Liver (tissue), 9 donors: ENCODE results near the gene FAM174A. TPM values are rescaled to one million over a fixed set of nuclear protein-coding genes. Genes with fewer than 3 reads are reported as not detected.

Experiments used
- DNase-seq: peaks from one replicate; pipeline ENCODE4 v3.0.0-alpha.2; 2017; ENCODE audit warnings: low spot score
- H3K27ac ChIP-seq, 2 donors: one replicate each; pipeline ENCODE4 v1.7.0; 2013; ENCODE audit warnings: inconsistent platforms in 2 of 2, low read length in 2 of 2, control low read depth in 1 of 2, low read depth in 1 of 2, mild to moderate bottlenecking in 1 of 2
- H3K27me3 ChIP-seq, 4 donors: one replicate each; pipeline versions ENCODE4 v1.6.1 to v1.7.0; 2013; ENCODE audit warnings: low read length in 3 of 4, inconsistent platforms in 1 of 4, mild to moderate bottlenecking in 1 of 4, moderate library complexity in 1 of 4; ENCODE audit not compliant: control insufficient read depth in 4 of 4, insufficient read depth in 4 of 4
- H3K36me3 ChIP-seq, 4 donors: one replicate each; pipeline versions ENCODE4 v1.6.1 to v1.7.0; 2013; ENCODE audit warnings: low read length in 3 of 4, mild to moderate bottlenecking in 3 of 4, low read depth in 1 of 4, moderate library complexity in 1 of 4; ENCODE audit not compliant: control insufficient read depth in 4 of 4, insufficient read depth in 3 of 4
- H3K4me1 ChIP-seq, 4 donors: one replicate each; pipeline versions ENCODE4 v1.6.1 to v1.7.0; 2013; ENCODE audit warnings: low read length in 3 of 4, mild to moderate bottlenecking in 3 of 4, moderate library complexity in 1 of 4; ENCODE audit not compliant: control insufficient read depth in 4 of 4, insufficient read depth in 4 of 4
- H3K4me3 ChIP-seq, 3 donors: one replicate each; pipeline versions ENCODE4 v1.6.1 to v1.7.0; 2013; ENCODE audit warnings: low read length in 3 of 3, control low read depth in 1 of 3, low read depth in 1 of 3, mild to moderate bottlenecking in 1 of 3
- H3K9ac ChIP-seq, 2 donors: one replicate each; pipeline ENCODE4 v1.7.0; 2013; ENCODE audit warnings: low read length in 2 of 2, mild to moderate bottlenecking in 2 of 2, moderate library complexity in 2 of 2, control low read depth in 1 of 2, low read depth in 1 of 2
- H3K9me3 ChIP-seq, 4 donors: one replicate each; pipeline versions ENCODE4 v1.6.1 to v1.7.0; 2013; ENCODE audit warnings: low read length in 3 of 4; ENCODE audit not compliant: control insufficient read depth in 4 of 4
- ATF3 ChIP-seq: IDR thresholded peaks from 2 replicates; pipeline ENCODE4 v1.6.1; 2016; ENCODE audit warnings: antibody characterized with exemption
- EGR1 ChIP-seq, 2 donors: IDR thresholded peaks; 2 replicates each; pipeline ENCODE4 v1.6.1; 2016 to 2018; ENCODE audit warnings: antibody characterized with exemption in 2 of 2, low read depth in 2 of 2
- FOXA1 ChIP-seq: IDR thresholded peaks from 2 replicates; pipeline ENCODE4 v1.6.1; 2016; ENCODE audit warnings: antibody characterized with exemption
- FOXA2 ChIP-seq: IDR thresholded peaks from 2 replicates; pipeline ENCODE4 v1.6.1; 2016; ENCODE audit warnings: antibody characterized with exemption
- GABPA ChIP-seq, 2 donors: IDR thresholded peaks in 1 of 2; conservative IDR thresholded peaks in 1 of 2; 2 replicates each; pipeline ENCODE4 v1.6.1; 2016; ENCODE audit warnings: antibody characterized with exemption in 2 of 2, mild to moderate bottlenecking in 1 of 2, moderate library complexity in 1 of 2
- HNF4A ChIP-seq, 2 donors: conservative IDR thresholded peaks; 2 replicates each; pipeline ENCODE4 v1.6.1; 2016; ENCODE audit warnings: antibody characterized with exemption in 2 of 2, mild to moderate bottlenecking in 2 of 2
- HNF4G ChIP-seq: IDR thresholded peaks from 2 replicates; pipeline ENCODE4 v1.6.1; 2016; ENCODE audit warnings: antibody characterized with exemption
- JUND ChIP-seq, 2 donors: IDR thresholded peaks; 2 replicates each; pipeline ENCODE4 v1.6.1; 2016; ENCODE audit warnings: antibody characterized with exemption in 2 of 2
- MAX ChIP-seq: IDR thresholded peaks from 2 replicates; pipeline ENCODE4 v1.6.1; 2016; ENCODE audit warnings: antibody characterized with exemption
- NR2F2 ChIP-seq: IDR thresholded peaks from 2 replicates; pipeline ENCODE4 v1.6.1; 2016; ENCODE audit warnings: antibody characterized with exemption
- RAD21 ChIP-seq, 2 donors: IDR thresholded peaks; 2 replicates each; pipeline ENCODE4 v1.6.1; 2016; ENCODE audit warnings: antibody characterized with exemption in 2 of 2, mild to moderate bottlenecking in 2 of 2
- REST ChIP-seq: IDR thresholded peaks from 2 replicates; pipeline ENCODE4 v1.6.1; 2016; ENCODE audit warnings: antibody characterized with exemption, mild to moderate bottlenecking
- RXRA ChIP-seq, 2 donors: IDR thresholded peaks; 2 replicates each; pipeline ENCODE4 v1.6.1; 2017 to 2018; ENCODE audit warnings: antibody characterized with exemption in 2 of 2, mild to moderate bottlenecking in 1 of 2
- SP1 ChIP-seq: IDR thresholded peaks from 2 replicates; pipeline ENCODE4 v1.6.1; 2018; ENCODE audit warnings: antibody characterized with exemption, mild to moderate bottlenecking
- TAF1 ChIP-seq: conservative IDR thresholded peaks from 2 replicates; pipeline ENCODE4 v1.6.1; 2016; ENCODE audit warnings: antibody characterized with exemption, mild to moderate bottlenecking
- YY1 ChIP-seq: IDR thresholded peaks from 2 replicates; pipeline ENCODE4 v1.6.1; 2016; ENCODE audit warnings: antibody characterized with exemption, mild to moderate bottlenecking
- ZBTB33 ChIP-seq: IDR thresholded peaks from 2 replicates; pipeline ENCODE4 v1.6.1; 2016; ENCODE audit warnings: antibody characterized with exemption
- WGBS: extraction: QIAGEN DNeasy Blood & Tissue Kit; methylation state at CpG from one replicate; pipeline ENCODE4 v1.1.7; 2013; 5-methylcytosine and 5-hydroxymethylcytosine counted together
- polyA plus RNA-seq, 2 donors: library from polyadenylated mRNA; stranded (reverse) in 1 of 2; unstranded in 1 of 2; fragments of 200-250 nt in 1 of 2; fragments of >200 nt in 1 of 2; fragmentation: Nextera tagmentation in 1 of 2; extraction: Ambion mirVana in 1 of 2; gene quantifications; one replicate each; pipeline versions ENCODE4 v1.2.1 to v1.2.3, GENCODE V29; 2013 to 2015
- total RNA-seq, 2 donors: library from RNA; depleted of rRNA; stranded (reverse); fragments of >200 nt; gene quantifications; one replicate each; pipeline ENCODE4 v1.2.3, GENCODE V29; 2014
- donor health status: healthy.
- donor health status: healthy.
- donor health status: healthy.
- donor health status: healthy.
- donor health status: healthy.

Gene FAM174A
- total and polyA plus RNA-seq, 4 donors: 8.4 to 20.4 (median 15.9) TPM

- no peak for DNase-seq
- Histone ChIP-seq H3K4me3 (no peak overlapping the region), H3K4me1 (no peaks in the 10 kb centered on the region), H3K9me3 (no peaks in the 10 kb centered on the region), H3K9ac (no peak overlapping the region), H3K27ac (no peak overlapping the region), H3K27me3 (no peaks in the 10 kb centered on the region), H3K36me3 (no peaks in the 10 kb centered on the region)
- 91% methylated on average over 2 of the region's 2 CpGs for WGBS
- TF ChIP-seq EGR1 (IDR thresholded peaks at IDR 0.05; ENCODE audit: low read depth in 2 of 2) (no peak), RXRA (IDR thresholded peaks at IDR 0.05) (no peak), ZBTB33 (no peak), ATF3 (no peak), NR2F2 (no peak), MAX (no peak)
These were observed 32.5 kb upstream of the FAM174A start for GRCh38 chr5:100502684-100503083.

- Histone ChIP-seq H3K9me3 (no peaks in the 10 kb centered on the region), H3K27ac (no peak overlapping the region), H3K27me3 (no peaks in the 10 kb centered on the region), H3K36me3 (no peaks in the 10 kb centered on the region), H3K9ac (no peak overlapping the region), H3K4me3 (no peak overlapping the region), H3K4me1 (no peaks in the 10 kb centered on the region)
- WGBS: 88% methylated on average over 1 of the region's 1 CpG
- DNase-seq: no peak
- TF ChIP-seq HNF4G: no peak
- TF ChIP-seq REST: no peak
- TF ChIP-seq JUND (IDR thresholded peaks at IDR 0.05): no peak
- no peak for TF ChIP-seq HNF4A (conservative IDR thresholded peaks at IDR 0.05)
- TF ChIP-seq YY1: no peak
- no peak for TF ChIP-seq GABPA (IDR thresholded peaks at IDR 0.05 in 1 of 2, conservative IDR thresholded peaks at IDR 0.05 in 1 of 2)
- no peak for TF ChIP-seq FOXA2
- TF ChIP-seq FOXA1: no peak
- TF ChIP-seq SP1: no peak
- no peak for TF ChIP-seq ZBTB33
- TF ChIP-seq NR2F2: no peak
- no peak for TF ChIP-seq EGR1 (IDR thresholded peaks at IDR 0.05; ENCODE audit: low read depth in 2 of 2)
- TF ChIP-seq TAF1: no peak
- no peak for TF ChIP-seq RAD21 (IDR thresholded peaks at IDR 0.05)
- TF ChIP-seq RXRA (IDR thresholded peaks at IDR 0.05): no peak
- no peak for TF ChIP-seq MAX
- TF ChIP-seq ATF3: no peak
These were observed 29.0 kb upstream of the FAM174A start for GRCh38 chr5:100505984-100506670.
